Karpas-422 (cell line): Measurements from ENCODE around the gene ASTN2. TPM values are rescaled to one million over a fixed set of nuclear protein-coding genes. Genes with fewer than 3 reads are reported as not detected.

Experiments
- DNase-seq: peaks from one replicate; pipeline ENCODE4 v3.0.0-alpha.2; 2015
- H2AFZ ChIP-seq: fragments of 200-600 bp; sonication (generic); 2 replicates; pipeline ENCODE4 v1.6.1; 2014; ENCODE audit warnings: antibody characterized with exemption, low read length, mixed read lengths
- H3K27ac ChIP-seq: fragments of 200-600 bp; sonication (generic); 2 replicates; pipeline ENCODE4 v1.5.1; 2014; ENCODE audit warnings: mild to moderate bottlenecking, low read length, moderate library complexity
- H3K27me3 ChIP-seq: fragments of 200-600 bp; sonication (generic); 2 replicates; pipeline ENCODE4 v1.6.1; 2014; ENCODE audit warnings: low read length, mixed read lengths
- H3K36me3 ChIP-seq: fragments of 200-600 bp; sonication (generic); 2 replicates; pipeline ENCODE4 v1.6.1; 2014; ENCODE audit warnings: low read length, mixed read lengths; ENCODE audit not compliant: insufficient read depth
- H3K4me1 ChIP-seq: fragments of 200-600 bp; sonication (generic); 2 replicates; pipeline ENCODE4 v1.6.1; 2014; ENCODE audit warnings: mild to moderate bottlenecking, low read length, mixed read lengths
- H3K4me2 ChIP-seq: fragments of 200-600 bp; sonication (generic); 2 replicates; pipeline ENCODE4 v1.6.1; 2014; ENCODE audit warnings: low read length, low read depth, mild to moderate bottlenecking; ENCODE audit not compliant: poor library complexity, severe bottlenecking
- H3K4me3 ChIP-seq: fragments of 200-600 bp; sonication (generic); 2 replicates; pipeline ENCODE4 v1.5.1; 2014; ENCODE audit warnings: mild to moderate bottlenecking, antibody characterized with exemption, low read length, mixed read lengths
- H3K79me2 ChIP-seq: fragments of 200-600 bp; sonication (generic); 2 replicates; pipeline ENCODE4 v1.6.1; 2014; ENCODE audit warnings: mild to moderate bottlenecking, low read length, mixed read lengths
- H3K9ac ChIP-seq: fragments of 200-600 bp; sonication (generic); 2 replicates; pipeline ENCODE4 v1.6.0; 2014; ENCODE audit warnings: low read length
- H3K9me2 ChIP-seq: fragments of 200-600 bp; sonication (generic), shearing (Covaris generic); replicated peaks from 2 replicates; pipeline ENCODE4 v1.6.0; 2014; ENCODE audit warnings: mild to moderate bottlenecking, low read length, moderate library complexity; ENCODE audit not compliant: insufficient read depth
- H3K9me3 ChIP-seq: fragments of 300-700, 200-600 bp; sonication (generic); 2 replicates; pipeline ENCODE4 v1.6.1; 2014; ENCODE audit warnings: low read length, mixed read lengths
- H4K20me1 ChIP-seq: fragments of 200-600 bp; sonication (generic); 2 replicates; pipeline ENCODE4 v1.6.1; 2014; ENCODE audit warnings: mild to moderate bottlenecking, antibody characterized with exemption, low read length, low read depth; ENCODE audit not compliant: insufficient read depth
- total RNA-seq: library from RNA; depleted of rRNA; stranded (reverse); fragments of >200 nt; shearing (Covaris generic); gene quantifications from 2 replicates; pipeline ENCODE4 v1.2.3, GENCODE V29; 2014; ENCODE audit warnings: low replicate concordance

The ASTN2 gene
- total RNA-seq, 1 experiment from 2014 or later, result 5.3 TPM

DNA sequence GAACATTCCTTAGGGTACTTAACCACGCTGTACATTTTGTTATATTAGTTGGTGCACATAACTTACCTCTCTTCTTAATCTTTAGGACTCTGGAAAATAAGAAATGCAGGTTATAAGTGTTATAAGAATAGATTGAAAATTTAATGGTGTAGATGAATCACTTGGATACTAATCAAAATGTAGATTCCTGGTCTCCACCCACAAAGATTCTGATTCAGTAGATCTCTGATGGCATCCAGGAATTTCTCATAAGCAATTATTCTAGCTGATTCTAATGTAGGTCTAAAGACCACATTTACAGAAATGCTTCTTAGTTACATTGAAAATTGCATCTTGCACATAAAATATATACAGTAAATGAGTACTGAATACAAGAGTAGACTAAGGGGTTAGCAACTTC lies 38.9 kb upstream of the ASTN2 start:
- Histone ChIP-seq H3K9me3 (no peaks in the 10 kb centered on the region), H3K27ac (no peak overlapping the region), H4K20me1 (no peaks in the 10 kb centered on the region), H3K4me1 (no peaks in the 10 kb centered on the region), H3K27me3 (no peaks in the 10 kb centered on the region), H3K4me3 (no peak overlapping the region), H2AFZ (no peak overlapping the region), H3K4me2 (no peak overlapping the region), H3K9me2 (no peaks in the 10 kb centered on the region), H3K36me3 (no peaks in the 10 kb centered on the region), H3K79me2 (no peaks in the 10 kb centered on the region), H3K9ac (no peak overlapping the region)
- DNase-seq, result no peak

DNA sequence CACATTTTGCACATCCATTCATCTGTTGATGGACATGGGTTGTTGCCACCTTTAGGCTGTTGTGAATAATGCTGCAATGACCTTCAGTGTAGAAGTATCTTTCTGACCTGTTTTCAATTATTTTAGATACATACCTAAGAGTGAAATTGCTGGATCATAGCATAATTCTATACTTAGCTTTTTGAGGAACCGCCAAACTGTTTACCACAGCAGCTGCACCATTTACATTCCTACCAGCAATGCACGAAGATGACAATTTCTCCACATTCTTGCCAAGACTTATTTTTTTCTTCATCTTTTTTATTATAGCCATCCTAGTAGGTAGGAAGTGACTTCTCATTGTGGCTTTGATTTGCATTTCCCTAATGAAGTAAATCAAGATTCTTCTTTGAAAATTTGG lies 36.5 kb upstream of the ASTN2 start:
- Histone ChIP-seq H4K20me1 (no peaks in the 10 kb centered on the region), H3K36me3 (no peaks in the 10 kb centered on the region), H3K9me2 (no peaks in the 10 kb centered on the region), H3K27me3 (no peaks in the 10 kb centered on the region), H3K4me2 (no peak overlapping the region), H3K79me2 (no peaks in the 10 kb centered on the region), H3K9me3 (no peaks in the 10 kb centered on the region), H2AFZ (no peak overlapping the region), H3K9ac (no peak overlapping the region), H3K27ac (no peak overlapping the region), H3K4me3 (no peak overlapping the region), H3K4me1 (no peaks in the 10 kb centered on the region)
- DNase-seq, result no peak

- Histone ChIP-seq H3K4me1 (no peaks in the 10 kb centered on the region), H3K9me3 (no peaks in the 10 kb centered on the region), H3K9ac (no peak overlapping the region), H2AFZ (no peak overlapping the region), H3K9me2 (no peaks in the 10 kb centered on the region), H3K36me3 (no peaks in the 10 kb centered on the region), H3K79me2 (no peaks in the 10 kb centered on the region), H3K27ac (no peak overlapping the region), H3K4me3 (no peak overlapping the region), H3K27me3 (no peaks in the 10 kb centered on the region), H4K20me1 (no peaks in the 10 kb centered on the region), H3K4me2 (no peak overlapping the region)
- DNase-seq, result peak; percentile 51
These were observed 33.2 kb upstream of the ASTN2 start for GRCh38 chr9:117448066-117448465.

GRCh38 chr9:117445631-117446030 lies 30.8 kb upstream of the ASTN2 start:
- no peaks in the 10 kb centered on the region for H3K9me2 ChIP-seq
- H3K4me2 ChIP-seq, result no peak overlapping the region
- no peaks in the 10 kb centered on the region for H3K27me3 ChIP-seq
- no peak overlapping the region for H3K9ac ChIP-seq
- H3K4me1 ChIP-seq, result no peaks in the 10 kb centered on the region
- H3K4me3 ChIP-seq, result no peak overlapping the region
- no peaks in the 10 kb centered on the region for H3K36me3 ChIP-seq
- no peak overlapping the region for H3K27ac ChIP-seq
- H2AFZ ChIP-seq, result no peak overlapping the region
- no peak for DNase-seq
- H4K20me1 ChIP-seq, result no peaks in the 10 kb centered on the region
- H3K9me3 ChIP-seq, result no peaks in the 10 kb centered on the region
- no peaks in the 10 kb centered on the region for H3K79me2 ChIP-seq

- H3K36me3 ChIP-seq, result no peaks in the 10 kb centered on the region
- H3K9me3 ChIP-seq, result no peaks in the 10 kb centered on the region
These were observed 29.6 kb upstream of the ASTN2 start for GRCh38 chr9:117444501-117444900.

GRCh38 chr9:117437283-117437682 lies 22.4 kb upstream of the ASTN2 start:
- no peak overlapping the region for H3K4me2 ChIP-seq
- no peaks in the 10 kb centered on the region for H3K36me3 ChIP-seq
- no peaks in the 10 kb centered on the region for H3K27me3 ChIP-seq
- H3K79me2 ChIP-seq, result no peaks in the 10 kb centered on the region
- no peak overlapping the region for H3K4me3 ChIP-seq
- H3K9me3 ChIP-seq, result no peaks in the 10 kb centered on the region
- H3K9ac ChIP-seq, result no peak overlapping the region
- H2AFZ ChIP-seq, result no peak overlapping the region
- no peaks in the 10 kb centered on the region for H3K4me1 ChIP-seq
- no peaks in the 10 kb centered on the region for H3K9me2 ChIP-seq
- no peaks in the 10 kb centered on the region for H4K20me1 ChIP-seq
- H3K27ac ChIP-seq, result no peak overlapping the region
- no peak for DNase-seq

More at GRCh38 chr9:117444501-117444900, 29.6 kb upstream of the ASTN2 start:
- Histone ChIP-seq H3K4me2 (no peak overlapping the region), H3K4me3 (no peak overlapping the region), H3K4me1 (no peaks in the 10 kb centered on the region), H2AFZ (no peak overlapping the region), H3K79me2 (no peaks in the 10 kb centered on the region), H3K9ac (no peak overlapping the region), H3K27me3 (no peaks in the 10 kb centered on the region), H3K27ac (no peak overlapping the region), H3K9me2 (no peaks in the 10 kb centered on the region), H4K20me1 (no peaks in the 10 kb centered on the region)
- DNase-seq, result no peak

DNA sequence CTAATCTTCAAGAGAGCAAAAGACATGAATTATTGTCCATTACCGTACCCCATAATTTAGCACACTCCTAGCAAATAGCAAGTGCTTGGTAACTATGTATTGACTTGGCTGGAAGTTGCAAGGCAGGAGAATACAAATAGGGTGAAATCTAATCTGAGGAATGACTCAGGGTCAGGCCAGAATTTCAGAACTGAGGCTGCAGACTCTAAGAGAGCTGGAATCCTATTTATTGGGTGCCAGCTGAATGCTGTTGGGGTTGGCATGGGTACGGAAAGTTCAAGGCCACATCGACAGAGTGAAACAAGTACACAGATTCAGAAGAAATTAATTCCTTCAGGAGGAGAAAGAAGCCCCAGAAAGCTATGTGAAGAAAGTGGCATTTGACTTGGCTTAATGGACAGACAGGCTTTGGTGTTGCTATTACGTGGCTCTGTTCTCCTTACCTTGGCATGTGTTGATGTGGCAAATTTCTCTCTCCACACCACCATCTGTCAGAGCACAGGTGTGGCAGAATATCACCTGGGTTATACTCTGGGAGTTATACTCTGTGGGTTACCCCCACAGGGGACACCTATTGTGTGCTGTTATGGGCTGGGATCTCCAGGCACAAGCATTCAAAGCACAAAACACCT lies 20.9 kb upstream of the ASTN2 start:
- Histone ChIP-seq H3K9ac (no peak overlapping the region), H3K27ac (no peak overlapping the region)

GRCh38 chr9:117434566-117434965 lies 19.7 kb upstream of the ASTN2 start:
- H3K36me3 ChIP-seq, result no peaks in the 10 kb centered on the region
- H3K27ac ChIP-seq, result no peak overlapping the region
- H3K9me2 ChIP-seq, result no peaks in the 10 kb centered on the region
- H2AFZ ChIP-seq, result no peak overlapping the region
- no peaks in the 10 kb centered on the region for H4K20me1 ChIP-seq
- no peak overlapping the region for H3K9ac ChIP-seq
- H3K79me2 ChIP-seq, result no peaks in the 10 kb centered on the region
- no peak overlapping the region for H3K4me2 ChIP-seq
- no peaks in the 10 kb centered on the region for H3K9me3 ChIP-seq
- no peak overlapping the region for H3K4me3 ChIP-seq
- peak; percentile 44 for DNase-seq
- no peaks in the 10 kb centered on the region for H3K4me1 ChIP-seq
- peaks cover 3% of the 10 kb centered on the region; the same call in 1 of the 2 replicates for H3K27me3 ChIP-seq

More for the DNA sequence above, 20.9 kb upstream of the ASTN2 start:
- no peaks in the 10 kb centered on the region for H4K20me1 ChIP-seq
- H3K79me2 ChIP-seq, result no peaks in the 10 kb centered on the region
- H3K27me3 ChIP-seq, result peaks cover 3% of the 10 kb centered on the region; the same call in 1 of the 2 replicates
- no peaks in the 10 kb centered on the region for H3K9me3 ChIP-seq
- H3K4me1 ChIP-seq, result no peaks in the 10 kb centered on the region
- no peaks in the 10 kb centered on the region for H3K9me2 ChIP-seq
- no peak overlapping the region for H3K4me2 ChIP-seq
- no peak overlapping the region for H2AFZ ChIP-seq
- no peak overlapping the region for H3K4me3 ChIP-seq
- H3K36me3 ChIP-seq, result no peaks in the 10 kb centered on the region
- no peak for DNase-seq
